ENCODE results near the gene ENO4. TPM values are rescaled to one million over a fixed set of nuclear protein-coding genes. Genes with fewer than 3 reads are reported as not detected.

Gene ENO4
- total RNA-seq = 0.19 TPM in 1 of 2 replicates, not detected in the other
- polyA plus RNA-seq (2012) = 0.26 TPM

GRCh38 chr10:116849248-116850057, at the start of gene ENO4:
TSS of gene ENO4 (plus strand) at chr10:116849499. CDS start at chr10:116849567, 68 bp downstream.
- DNase-seq (ENCODE audit: low read depth) = peak; percentile 89

GRCh38 chr10:116800286-116800929, 48.9 kb upstream of the ENO4 start:
- no peak for DNase-seq (ENCODE audit: low read depth)

- no peak for DNase-seq (ENCODE audit: low read depth)
These were observed 47.6 kb upstream of the ENO4 start for GRCh38 chr10:116801658-116802057.

GRCh38 chr10:116802474-116802873, 46.8 kb upstream of the ENO4 start:
- DNase-seq (ENCODE audit: low read depth) = no peak

GRCh38 chr10:116802876-116803275, 46.4 kb upstream of the ENO4 start:
- peak; percentile 25 for DNase-seq (ENCODE audit: low read depth)

- DNase-seq (ENCODE audit: low read depth) = no peak
These were observed 45.6 kb upstream of the ENO4 start for GRCh38 chr10:116803451-116804249.

- DNase-seq (ENCODE audit: low read depth) = no peak
These were observed 40.6 kb upstream of the ENO4 start for GRCh38 chr10:116808706-116809105.

- no peak for DNase-seq (ENCODE audit: low read depth)
These were observed 39.7 kb upstream of the ENO4 start for GRCh38 chr10:116809483-116810119.

- DNase-seq (ENCODE audit: low read depth) = no peak
These were observed 39.2 kb upstream of the ENO4 start for GRCh38 chr10:116810120-116810500.

GRCh38 chr10:116810895-116811294, 38.4 kb upstream of the ENO4 start:
- DNase-seq (ENCODE audit: low read depth) = no peak

- no peak for DNase-seq (ENCODE audit: low read depth)
These were observed 37.6 kb upstream of the ENO4 start for GRCh38 chr10:116811691-116812090.

GRCh38 chr10:116815641-116816415, 33.5 kb upstream of the ENO4 start:
- peak; percentile 78 for DNase-seq (ENCODE audit: low read depth)

GRCh38 chr10:116817178-116817577, 32.1 kb upstream of the ENO4 start:
- DNase-seq (ENCODE audit: low read depth) = no peak

GRCh38 chr10:116817780-116818343, 31.4 kb upstream of the ENO4 start:
- DNase-seq (ENCODE audit: low read depth) = no peak

GRCh38 chr10:116819999-116820677, 29.2 kb upstream of the ENO4 start:
- DNase-seq (ENCODE audit: low read depth) = no peak

- DNase-seq (ENCODE audit: low read depth) = no peak
These were observed 23.4 kb upstream of the ENO4 start for GRCh38 chr10:116825901-116826300.

GRCh38 chr10:116826803-116827202, 22.5 kb upstream of the ENO4 start:
- peak; percentile 45 for DNase-seq (ENCODE audit: low read depth)

- no peak for DNase-seq (ENCODE audit: low read depth)
These were observed 22.1 kb upstream of the ENO4 start for GRCh38 chr10:116827214-116827671.

- DNase-seq (ENCODE audit: low read depth) = no peak
These were observed 21.2 kb upstream of the ENO4 start for GRCh38 chr10:116828116-116828515.

- no peak for DNase-seq (ENCODE audit: low read depth)
These were observed 19.6 kb upstream of the ENO4 start for GRCh38 chr10:116829711-116830110.

All from myocyte (in vitro differentiated cells).